ENCODE results near the gene KCNJ6. TPM values are rescaled to one million over a fixed set of nuclear protein-coding genes. Genes with fewer than 3 reads are reported as not detected.

The KCNJ6 gene
- total and polyA plus RNA-seq, 10 of the 15 experiments (the other 5 are each of a cell fraction or from before 2014, with no cell fraction given), result 0.03 to 0.07 (median 0.04) TPM; not detected in 7

DNA sequence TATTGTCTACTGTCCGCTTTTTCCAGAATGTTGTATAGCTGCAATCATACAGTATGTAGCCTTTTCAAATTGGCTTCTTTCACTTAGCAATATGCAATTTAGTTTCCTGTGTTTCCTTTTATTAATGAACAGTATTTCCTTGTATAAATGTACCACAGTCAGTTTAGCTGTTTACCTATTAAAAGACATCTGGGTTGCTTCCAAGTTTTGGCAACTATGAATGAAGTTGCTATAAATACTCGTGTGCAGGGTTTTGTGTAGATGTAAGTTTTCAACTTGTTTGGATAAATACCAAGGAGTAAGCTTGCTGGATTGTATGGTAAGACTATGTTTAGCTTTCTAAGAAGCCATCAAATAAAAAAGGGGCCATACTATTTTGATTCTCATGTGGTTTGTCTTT is 24.4 kb upstream of the KCNJ6 start:
- Histone ChIP-seq H3K36me3 (ENCODE audit: control insufficient read depth in 2 of 2, insufficient read depth in 2 of 2, low read length in 1 of 2) (no peaks in the 10 kb centered on the region), H3K9ac (ENCODE audit: control insufficient read depth, insufficient read depth, low read length) (no peak overlapping the region), H3K27ac (ENCODE audit: control insufficient read depth, insufficient read depth) (no peak overlapping the region), H3K4me1 (ENCODE audit: control insufficient read depth, insufficient read depth, low read length) (no peaks in the 10 kb centered on the region), H4K20me1 (ENCODE audit: control insufficient read depth, insufficient read depth) (no peaks in the 10 kb centered on the region), H3K79me2 (ENCODE audit: control insufficient read depth, insufficient read depth, low read length) (no peaks in the 10 kb centered on the region), H2AFZ (ENCODE audit: control insufficient read depth, low read depth, low read length) (no peak overlapping the region), H3K4me2 (ENCODE audit: control insufficient read depth, insufficient read depth) (no peak overlapping the region), H3K4me3 (no peak overlapping the region), H3K9me3 (replicated peaks; ENCODE audit: control insufficient read depth, insufficient read depth, low read length) (no peaks in the 10 kb centered on the region), H3K27me3 (replicated peaks in 1 of 2; ENCODE audit: control insufficient read depth in 2 of 2, insufficient read depth in 2 of 2, low read length in 1 of 2) (no peaks in the 10 kb centered on the region)
- no TSS peak for BruUV-seq (replicated peaks)
- DNase-seq (ENCODE audit: low read depth, low spot score), result no peak
- FAIRE-seq, result no peak
- CTCF ChIA-PET, result interaction anchor here (0.5 kb wide), 1 partner anchor 8 kb away, joined by 3 read pairs; no protein-coding TSS in a partner anchor
- in situ Hi-C loops (cut with MboI) (no loop called here), intact Hi-C loops (cut with micrococcal nuclease; ENCODE audit: unreplicated experiment) (no loop called here)
- POLR2A ChIA-PET, result no interaction called here
- whole genome bisulfite sequencing (ENCODE audit: insufficient coverage, insufficient replicate concordance, low lambda C conversion rate, missing lambda C conversion rate), result 42% methylated on average over 2 of the region's 2 CpGs
- RAD21 ChIA-PET (ENCODE audit: unreplicated experiment), result no interaction called here
- no peak for ATAC-seq
- SMC1A ChIA-PET (ENCODE audit: uncharacterized antibody, unreplicated experiment), result no interaction called here
- TF ChIP-seq, protein P1, sequence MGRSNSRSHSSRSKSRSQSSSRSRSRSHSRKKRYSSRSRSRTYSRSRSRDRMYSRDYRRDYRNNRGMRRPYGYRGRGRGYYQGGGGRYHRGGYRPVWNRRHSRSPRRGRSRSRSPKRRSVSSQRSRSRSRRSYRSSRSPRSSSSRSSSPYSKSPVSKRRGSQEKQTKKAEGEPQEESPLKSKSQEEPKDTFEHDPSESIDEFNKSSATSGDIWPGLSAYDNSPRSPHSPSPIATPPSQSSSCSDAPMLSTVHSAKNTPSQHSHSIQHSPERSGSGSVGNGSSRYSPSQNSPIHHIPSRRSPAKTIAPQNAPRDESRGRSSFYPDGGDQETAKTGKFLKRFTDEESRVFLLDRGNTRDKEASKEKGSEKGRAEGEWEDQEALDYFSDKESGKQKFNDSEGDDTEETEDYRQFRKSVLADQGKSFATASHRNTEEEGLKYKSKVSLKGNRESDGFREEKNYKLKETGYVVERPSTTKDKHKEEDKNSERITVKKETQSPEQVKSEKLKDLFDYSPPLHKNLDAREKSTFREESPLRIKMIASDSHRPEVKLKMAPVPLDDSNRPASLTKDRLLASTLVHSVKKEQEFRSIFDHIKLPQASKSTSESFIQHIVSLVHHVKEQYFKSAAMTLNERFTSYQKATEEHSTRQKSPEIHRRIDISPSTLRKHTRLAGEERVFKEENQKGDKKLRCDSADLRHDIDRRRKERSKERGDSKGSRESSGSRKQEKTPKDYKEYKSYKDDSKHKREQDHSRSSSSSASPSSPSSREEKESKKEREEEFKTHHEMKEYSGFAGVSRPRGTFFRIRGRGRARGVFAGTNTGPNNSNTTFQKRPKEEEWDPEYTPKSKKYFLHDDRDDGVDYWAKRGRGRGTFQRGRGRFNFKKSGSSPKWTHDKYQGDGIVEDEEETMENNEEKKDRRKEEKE (IDR thresholded peaks at IDR 0.05), result no peak
- no peak for TF ChIP-seq RCOR1 (conservative IDR thresholded peaks at IDR 0.05; ENCODE audit: low read depth, low read length)
- no peak for TF ChIP-seq SUPT20H (IDR thresholded peaks at IDR 0.05; ENCODE audit: borderline replicate concordance, control insufficient read depth, low read depth, low read length)
- no peak for TF ChIP-seq KDM1A (IDR thresholded peaks at IDR 0.05; ENCODE audit: borderline replicate concordance)
- TF ChIP-seq JUNB (IDR thresholded peaks at IDR 0.05), result no peak
- no peak for TF ChIP-seq FOS (IDR thresholded peaks at IDR 0.05; ENCODE audit: borderline replicate concordance, extremely low read depth, insufficient read length)
- no peak for TF ChIP-seq RAD51 (IDR thresholded peaks at IDR 0.05)
- TF ChIP-seq YY1 (IDR thresholded peaks at IDR 0.05; ENCODE audit: low read depth, low read length), result no peak
- TF ChIP-seq KAT2A (conservative IDR thresholded peaks at IDR 0.05; ENCODE audit: control insufficient read depth, low read depth, low read length), result no peak
- TF ChIP-seq, protein P2, sequence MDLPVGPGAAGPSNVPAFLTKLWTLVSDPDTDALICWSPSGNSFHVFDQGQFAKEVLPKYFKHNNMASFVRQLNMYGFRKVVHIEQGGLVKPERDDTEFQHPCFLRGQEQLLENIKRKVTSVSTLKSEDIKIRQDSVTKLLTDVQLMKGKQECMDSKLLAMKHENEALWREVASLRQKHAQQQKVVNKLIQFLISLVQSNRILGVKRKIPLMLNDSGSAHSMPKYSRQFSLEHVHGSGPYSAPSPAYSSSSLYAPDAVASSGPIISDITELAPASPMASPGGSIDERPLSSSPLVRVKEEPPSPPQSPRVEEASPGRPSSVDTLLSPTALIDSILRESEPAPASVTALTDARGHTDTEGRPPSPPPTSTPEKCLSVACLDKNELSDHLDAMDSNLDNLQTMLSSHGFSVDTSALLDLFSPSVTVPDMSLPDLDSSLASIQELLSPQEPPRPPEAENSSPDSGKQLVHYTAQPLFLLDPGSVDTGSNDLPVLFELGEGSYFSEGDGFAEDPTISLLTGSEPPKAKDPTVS (IDR thresholded peaks at IDR 0.05; ENCODE audit: low read depth, low read length), result no peak
- TF ChIP-seq, protein P3, sequence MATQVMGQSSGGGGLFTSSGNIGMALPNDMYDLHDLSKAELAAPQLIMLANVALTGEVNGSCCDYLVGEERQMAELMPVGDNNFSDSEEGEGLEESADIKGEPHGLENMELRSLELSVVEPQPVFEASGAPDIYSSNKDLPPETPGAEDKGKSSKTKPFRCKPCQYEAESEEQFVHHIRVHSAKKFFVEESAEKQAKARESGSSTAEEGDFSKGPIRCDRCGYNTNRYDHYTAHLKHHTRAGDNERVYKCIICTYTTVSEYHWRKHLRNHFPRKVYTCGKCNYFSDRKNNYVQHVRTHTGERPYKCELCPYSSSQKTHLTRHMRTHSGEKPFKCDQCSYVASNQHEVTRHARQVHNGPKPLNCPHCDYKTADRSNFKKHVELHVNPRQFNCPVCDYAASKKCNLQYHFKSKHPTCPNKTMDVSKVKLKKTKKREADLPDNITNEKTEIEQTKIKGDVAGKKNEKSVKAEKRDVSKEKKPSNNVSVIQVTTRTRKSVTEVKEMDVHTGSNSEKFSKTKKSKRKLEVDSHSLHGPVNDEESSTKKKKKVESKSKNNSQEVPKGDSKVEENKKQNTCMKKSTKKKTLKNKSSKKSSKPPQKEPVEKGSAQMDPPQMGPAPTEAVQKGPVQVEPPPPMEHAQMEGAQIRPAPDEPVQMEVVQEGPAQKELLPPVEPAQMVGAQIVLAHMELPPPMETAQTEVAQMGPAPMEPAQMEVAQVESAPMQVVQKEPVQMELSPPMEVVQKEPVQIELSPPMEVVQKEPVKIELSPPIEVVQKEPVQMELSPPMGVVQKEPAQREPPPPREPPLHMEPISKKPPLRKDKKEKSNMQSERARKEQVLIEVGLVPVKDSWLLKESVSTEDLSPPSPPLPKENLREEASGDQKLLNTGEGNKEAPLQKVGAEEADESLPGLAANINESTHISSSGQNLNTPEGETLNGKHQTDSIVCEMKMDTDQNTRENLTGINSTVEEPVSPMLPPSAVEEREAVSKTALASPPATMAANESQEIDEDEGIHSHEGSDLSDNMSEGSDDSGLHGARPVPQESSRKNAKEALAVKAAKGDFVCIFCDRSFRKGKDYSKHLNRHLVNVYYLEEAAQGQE (IDR thresholded peaks at IDR 0.05; ENCODE audit: low read depth, low read length), result no peak
- TF ChIP-seq, protein P4, sequence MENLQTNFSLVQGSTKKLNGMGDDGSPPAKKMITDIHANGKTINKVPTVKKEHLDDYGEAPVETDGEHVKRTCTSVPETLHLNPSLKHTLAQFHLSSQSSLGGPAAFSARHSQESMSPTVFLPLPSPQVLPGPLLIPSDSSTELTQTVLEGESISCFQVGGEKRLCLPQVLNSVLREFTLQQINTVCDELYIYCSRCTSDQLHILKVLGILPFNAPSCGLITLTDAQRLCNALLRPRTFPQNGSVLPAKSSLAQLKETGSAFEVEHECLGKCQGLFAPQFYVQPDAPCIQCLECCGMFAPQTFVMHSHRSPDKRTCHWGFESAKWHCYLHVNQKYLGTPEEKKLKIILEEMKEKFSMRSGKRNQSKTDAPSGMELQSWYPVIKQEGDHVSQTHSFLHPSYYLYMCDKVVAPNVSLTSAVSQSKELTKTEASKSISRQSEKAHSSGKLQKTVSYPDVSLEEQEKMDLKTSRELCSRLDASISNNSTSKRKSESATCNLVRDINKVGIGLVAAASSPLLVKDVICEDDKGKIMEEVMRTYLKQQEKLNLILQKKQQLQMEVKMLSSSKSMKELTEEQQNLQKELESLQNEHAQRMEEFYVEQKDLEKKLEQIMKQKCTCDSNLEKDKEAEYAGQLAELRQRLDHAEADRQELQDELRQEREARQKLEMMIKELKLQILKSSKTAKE (IDR thresholded peaks at IDR 0.05; ENCODE audit: low read depth, poor library complexity, severe bottlenecking), result no peak
- no peak for TF ChIP-seq PAX5 (IDR thresholded peaks at IDR 0.05; ENCODE audit: borderline replicate concordance, low read depth, low read length)

Data from GM12878 (cell line).